GM18858 (cell line): ENCODE measurements around the gene CSNK1D.
"Not testable (repeated sequence)": the region's sequence is repeated elsewhere in the genome, so short reads cannot be mapped to it uniquely, and the experiment has no call there.

Experiments used
- ATAC-seq: cut with Tn5 transposase; IDR thresholded peaks from one replicate; pipeline ENCODE4 v1.9.1; 2021; ENCODE audit not compliant: unreplicated experiment

CSNK1D gene

GRCh38 chr17:82216301-82217119, 57.0 kb downstream of the CSNK1D start:
- ATAC-seq: no peak

GRCh38 chr17:82215972-82216300, 57.6 kb downstream of the CSNK1D start:
- ATAC-seq: no peak

GRCh38 chr17:82215095-82215971, 58.2 kb downstream of the CSNK1D start:
- no peak for ATAC-seq

- no peak for ATAC-seq
These were observed 59.4 kb downstream of the CSNK1D start for GRCh38 chr17:82214012-82214628.

- peak; percentile 5 for ATAC-seq
These were observed 60.1 kb downstream of the CSNK1D start for GRCh38 chr17:82213251-82214011.

GRCh38 chr17:82212331-82213250, 60.9 kb downstream of the CSNK1D start, which contains the start of gene CCDC57:
CCDC57 (minus strand) TSS chr17:82212842; CDS start chr17:82201944, 10,898 bp downstream.
- peak; percentile 37 for ATAC-seq

- not testable (repeated sequence) for ATAC-seq
These were observed 62.8 kb downstream of the CSNK1D start for GRCh38 chr17:82210655-82211054.

GRCh38 chr17:82205720-82206508, 67.6 kb downstream of the CSNK1D start:
- no peak for ATAC-seq

- ATAC-seq: no peak
These were observed 68.4 kb downstream of the CSNK1D start for GRCh38 chr17:82204831-82205719.

GRCh38 chr17:82203920-82204319, 69.6 kb downstream of the CSNK1D start:
- no peak for ATAC-seq

- no peak for ATAC-seq
These were observed 70.5 kb downstream of the CSNK1D start for GRCh38 chr17:82202981-82203380.

GRCh38 chr17:82201498-82201910, 72.0 kb downstream of the CSNK1D start:
- ATAC-seq: no peak

GRCh38 chr17:82200743-82201497, 72.6 kb downstream of the CSNK1D start:
- no peak for ATAC-seq

- ATAC-seq: no peak
These were observed 73.4 kb downstream of the CSNK1D start for GRCh38 chr17:82200135-82200534.

- no peak for ATAC-seq
These were observed 74.0 kb downstream of the CSNK1D start for GRCh38 chr17:82199496-82199895.

GRCh38 chr17:82198092-82198491, 75.4 kb downstream of the CSNK1D start:
- ATAC-seq: no peak
